GM06990 (cell line): ENCODE results near the gene FAM9C.

ENCODE experiments used
- DNase-seq: peaks from one replicate; pipeline ENCODE4 v3.0.0-alpha.2; 2011; ENCODE audit not compliant: insufficient read length; ENCODE audit errors: extremely low read depth
- H3K27me3 ChIP-seq: replicated peaks from 2 replicates; pipeline ENCODE4 v1.6.0; 2011; ENCODE audit warnings: low read length; ENCODE audit not compliant: control insufficient read depth, insufficient read depth
- H3K36me3 ChIP-seq: 2 replicates; pipeline ENCODE4 v1.5.1; 2011; ENCODE audit warnings: low read length; ENCODE audit not compliant: control insufficient read depth, insufficient read depth
- H3K4me3 ChIP-seq: replicated peaks from 2 replicates; pipeline ENCODE4 v1.5.1; 2011; ENCODE audit warnings: low read depth, mild to moderate bottlenecking, control low read depth, low read length
- CTCF ChIP-seq: IDR thresholded peaks from 2 replicates; pipeline ENCODE4 v1.5.1; 2011; ENCODE audit warnings: low read length, control low read depth, mild to moderate bottlenecking, inconsistent platforms; ENCODE audit not compliant: insufficient read depth, poor library complexity, severe bottlenecking

The FAM9C gene

GRCh38 chrX:12988797-12989196 lies 55.6 kb downstream of the FAM9C start:
- no peak for TF ChIP-seq CTCF
- no peak for DNase-seq
- no peaks in the 10 kb centered on the region for H3K27me3 ChIP-seq
- no peaks in the 10 kb centered on the region for H3K36me3 ChIP-seq
- H3K4me3 ChIP-seq: no peak overlapping the region

DNA sequence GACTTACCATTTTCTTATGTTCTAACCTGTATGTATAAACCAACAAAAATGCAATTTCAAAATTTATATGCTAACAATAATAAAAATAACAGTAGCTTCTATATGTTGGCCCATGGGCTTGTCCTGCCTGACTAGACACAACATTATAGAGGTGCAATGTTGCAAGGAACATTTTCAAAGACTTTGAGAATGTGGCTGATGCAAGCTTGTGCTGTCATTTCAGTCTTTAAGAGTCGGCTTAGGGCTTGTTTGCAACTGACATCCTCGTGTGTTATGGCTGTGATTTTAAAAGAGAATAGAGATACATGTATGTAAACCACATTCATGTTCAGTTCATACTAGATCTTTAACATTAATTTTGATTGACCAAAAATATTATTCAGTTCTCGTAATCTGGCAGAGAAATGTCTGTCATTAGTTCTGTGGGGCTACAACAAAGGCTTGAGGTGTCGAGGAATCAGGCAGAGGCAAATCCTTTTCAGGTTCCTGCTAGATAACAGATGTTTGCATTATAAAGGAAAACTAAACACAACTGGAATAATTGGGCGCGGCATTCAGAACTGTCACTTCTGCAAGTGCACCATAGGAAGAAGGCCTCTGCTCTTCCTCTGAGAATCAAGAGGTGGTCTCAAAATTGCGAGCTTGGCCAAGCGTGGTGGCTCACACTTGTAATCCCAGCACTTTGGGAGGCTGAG lies 56.4 kb downstream of the FAM9C start:
- DNase-seq: no peak
- no peaks in the 10 kb centered on the region for H3K27me3 ChIP-seq
- H3K36me3 ChIP-seq: no peaks in the 10 kb centered on the region
- H3K4me3 ChIP-seq: no peak overlapping the region
- TF ChIP-seq CTCF: no peak

DNA sequence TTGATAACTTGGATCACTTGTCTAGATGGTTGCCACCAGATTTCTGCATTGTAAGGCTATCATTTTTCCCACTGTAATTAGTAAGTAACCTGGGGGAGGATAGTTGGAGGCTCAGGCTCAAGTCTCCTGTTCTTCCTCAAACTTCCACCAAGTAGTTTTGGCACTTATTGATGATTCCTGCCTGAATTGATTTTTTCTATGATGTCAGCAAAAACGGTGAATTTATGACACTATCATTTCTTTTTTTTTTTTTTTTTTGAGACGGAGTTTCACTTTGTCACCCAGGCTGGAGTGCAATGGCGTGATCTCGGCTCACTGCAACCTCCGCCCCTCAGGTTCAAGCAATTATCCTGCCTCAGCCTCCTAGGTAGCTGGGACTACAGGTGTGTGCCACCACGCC lies 57.1 kb downstream of the FAM9C start:
- H3K27me3 ChIP-seq: no peaks in the 10 kb centered on the region
- no peak for DNase-seq
- no peak overlapping the region for H3K4me3 ChIP-seq
- H3K36me3 ChIP-seq: no peaks in the 10 kb centered on the region
- TF ChIP-seq CTCF: no peak

- TF ChIP-seq CTCF: no peak
- H3K36me3 ChIP-seq: no peaks in the 10 kb centered on the region
- no peak overlapping the region for H3K4me3 ChIP-seq
- H3K27me3 ChIP-seq: no peaks in the 10 kb centered on the region
- no peak for DNase-seq
These were observed 57.5 kb downstream of the FAM9C start for GRCh38 chrX:12986886-12987285.

DNA sequence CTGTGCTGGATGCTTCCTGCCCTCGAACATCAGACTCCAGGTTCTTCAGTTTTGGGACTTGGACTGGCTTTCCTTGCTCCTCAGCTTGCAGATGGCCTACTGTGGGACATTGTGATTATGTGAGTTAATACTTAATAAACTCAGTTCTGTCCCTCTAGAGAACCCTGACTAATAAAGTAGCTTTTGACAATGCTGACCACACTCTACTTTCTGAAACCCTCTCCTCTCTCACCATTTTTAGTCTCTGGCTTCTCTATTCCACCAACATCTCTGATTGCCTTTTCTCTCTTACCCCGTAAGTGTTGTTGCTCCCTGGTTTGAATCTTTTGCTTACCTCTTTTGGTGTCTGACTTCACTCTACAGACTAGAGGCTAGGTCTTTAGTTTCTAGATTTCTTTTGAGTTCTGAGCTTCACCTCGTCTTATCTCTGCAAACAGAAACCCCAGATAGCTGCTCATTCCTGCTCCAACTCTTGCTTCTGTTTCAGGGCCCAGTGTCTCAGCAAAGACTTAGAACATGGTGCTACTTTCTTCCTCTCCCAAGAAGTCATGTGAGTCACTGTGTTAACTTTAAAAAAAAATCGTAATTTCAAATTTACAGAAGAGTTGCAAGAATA lies 58.1 kb downstream of the FAM9C start:
- Histone ChIP-seq H3K4me3 (no peak overlapping the region; the same call in 1 of the 2 replicates), H3K27me3 (no peaks in the 10 kb centered on the region), H3K36me3 (no peaks in the 10 kb centered on the region)
- no peak for TF ChIP-seq CTCF
- no peak for DNase-seq
